ENCODE results near the gene BEND3. TPM values are rescaled to one million over a fixed set of nuclear protein-coding genes. Genes with fewer than 3 reads are reported as not detected.

The BEND3 gene
- total RNA-seq, 1 experiment from 2014 or later: 70.2 TPM

DNA sequence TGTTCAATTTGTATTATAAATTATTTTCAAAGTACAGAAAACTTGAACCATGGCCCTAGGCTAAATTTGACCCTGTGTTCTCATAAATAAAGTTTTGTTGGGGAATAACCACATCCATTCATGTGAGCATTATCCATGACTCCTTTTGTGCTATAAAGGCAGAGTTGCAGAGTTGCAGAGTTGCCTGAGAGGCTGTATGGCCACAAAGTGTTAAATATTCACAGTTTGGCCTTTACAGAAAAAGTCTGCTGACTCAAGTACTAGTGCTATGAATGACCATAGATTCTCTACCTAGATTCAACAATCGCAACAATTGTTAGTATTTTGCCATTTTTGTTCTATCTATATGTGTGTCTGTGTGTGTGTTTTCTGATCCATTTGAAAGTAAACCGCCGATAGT lies 46.2 kb upstream of the BEND3 start:
- Histone ChIP-seq H3T11ph (ENCODE audit: low read length) (no peak overlapping the region), H3K4me1 (ENCODE audit: insufficient read depth, low read length) (no peaks in the 10 kb centered on the region), H3K9me3 (ENCODE audit: control insufficient read depth, low read depth, low read length) (no peaks in the 10 kb centered on the region), H2BK5ac (ENCODE audit: insufficient read length, low read length) (no peak overlapping the region), H2AFZ (ENCODE audit: low read length) (no peak overlapping the region), H3K79me2 (ENCODE audit: insufficient read depth, low read length) (no peaks in the 10 kb centered on the region), H3K27me3 (ENCODE audit: insufficient read depth, low read length) (no peaks in the 10 kb centered on the region), H2AK5ac (ENCODE audit: insufficient read length, low read length) (no peak overlapping the region), H4K91ac (ENCODE audit: insufficient read length, low read depth, low read length) (no peak overlapping the region), H4K5ac (ENCODE audit: insufficient read length, low read depth, low read length) (no peak overlapping the region), H2BK15ac (ENCODE audit: low read depth, low read length) (no peak overlapping the region), H3K14ac (ENCODE audit: insufficient read depth, low read length) (no peak overlapping the region), H3K56ac (ENCODE audit: insufficient read length, low read depth, low read length) (no peak overlapping the region), H3K79me1 (ENCODE audit: insufficient read depth, low read depth, low read length, poor library complexity, severe bottlenecking) (no peaks in the 10 kb centered on the region), H2BK12ac (ENCODE audit: insufficient read length, low read depth, low read length) (no peak overlapping the region), H4K20me1 (ENCODE audit: control insufficient read depth, insufficient read depth, insufficient read length) (no peaks in the 10 kb centered on the region), H2BK20ac (ENCODE audit: low read depth, low read length, poor library complexity, severe bottlenecking) (no peak overlapping the region), H3K4ac (ENCODE audit: low read depth, low read length) (no peak overlapping the region), H3K27ac (ENCODE audit: insufficient read length, low read depth, low read length) (no peak overlapping the region), H3K4me2 (ENCODE audit: insufficient read depth, insufficient read length, low read length) (no peak overlapping the region), H3K9ac (ENCODE audit: extremely low read depth, insufficient read length, low read length) (no peak overlapping the region), H3K18ac (ENCODE audit: insufficient read length, low read depth, low read length) (no peak overlapping the region), H3K23ac (ENCODE audit: insufficient read length, low read depth, low read length) (no peak overlapping the region), H3K23me2 (ENCODE audit: insufficient read length, low read depth, low read length, poor library complexity, severe bottlenecking) (no peaks in the 10 kb centered on the region), H4K8ac (replicated peaks; ENCODE audit: insufficient read length, low read depth, low read length) (no peak overlapping the region), H2BK120ac (ENCODE audit: low read depth, low read length, poor library complexity, severe bottlenecking) (no peak overlapping the region)
- WGBS (ENCODE audit: extremely low coverage, insufficient read length, low lambda C conversion rate): no CpG with 5 or more reads among the region's 3 CpGs
- no peak overlapping the region for H3K27ac Mint-ChIP-seq
- peaks cover 0 to 2% of the 10 kb centered on the region in 2 experiments; a peak in 1 of 5 replicates for H3K9me3 Mint-ChIP-seq
- no peaks in the 10 kb centered on the region for H3K27me3 Mint-ChIP-seq (ENCODE audit: low read depth)
- no peak for DNase-seq
- H3K4me1 Mint-ChIP-seq: peaks cover 12 to 13% of the 10 kb centered on the region in 2 experiments
- TF ChIP-seq, protein P1, sequence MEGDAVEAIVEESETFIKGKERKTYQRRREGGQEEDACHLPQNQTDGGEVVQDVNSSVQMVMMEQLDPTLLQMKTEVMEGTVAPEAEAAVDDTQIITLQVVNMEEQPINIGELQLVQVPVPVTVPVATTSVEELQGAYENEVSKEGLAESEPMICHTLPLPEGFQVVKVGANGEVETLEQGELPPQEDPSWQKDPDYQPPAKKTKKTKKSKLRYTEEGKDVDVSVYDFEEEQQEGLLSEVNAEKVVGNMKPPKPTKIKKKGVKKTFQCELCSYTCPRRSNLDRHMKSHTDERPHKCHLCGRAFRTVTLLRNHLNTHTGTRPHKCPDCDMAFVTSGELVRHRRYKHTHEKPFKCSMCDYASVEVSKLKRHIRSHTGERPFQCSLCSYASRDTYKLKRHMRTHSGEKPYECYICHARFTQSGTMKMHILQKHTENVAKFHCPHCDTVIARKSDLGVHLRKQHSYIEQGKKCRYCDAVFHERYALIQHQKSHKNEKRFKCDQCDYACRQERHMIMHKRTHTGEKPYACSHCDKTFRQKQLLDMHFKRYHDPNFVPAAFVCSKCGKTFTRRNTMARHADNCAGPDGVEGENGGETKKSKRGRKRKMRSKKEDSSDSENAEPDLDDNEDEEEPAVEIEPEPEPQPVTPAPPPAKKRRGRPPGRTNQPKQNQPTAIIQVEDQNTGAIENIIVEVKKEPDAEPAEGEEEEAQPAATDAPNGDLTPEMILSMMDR (conservative IDR thresholded peaks at IDR 0.05): no peak
- H3K36me3 Mint-ChIP-seq (ENCODE audit: insufficient read depth in 1 of 3, low read depth in 3 of 3): no peaks in the 10 kb centered on the region; a peak in 1 of 7 replicates
- H3K4me3 Mint-ChIP-seq: no peak overlapping the region

Measured in H9 (cell line).